Sigmoid colon (tissue), 7 donors: Measurements from ENCODE around the gene WNT5A. TPM values are rescaled to one million over a fixed set of nuclear protein-coding genes. Genes with fewer than 3 reads are reported as not detected.

Experiments
- DNase-seq: peaks from one replicate; pipeline ENCODE4 v3.0.0-alpha.2; 2019
- H3K27ac ChIP-seq, 4 donors: fragments of 200-600 bp; sonication (generic); one replicate each; pipeline ENCODE4 v1.5.1; 2016 to 2019; ENCODE audit warnings: mild to moderate bottlenecking in 1 of 4
- H3K27me3 ChIP-seq, 3 donors: fragments of 200-600 bp; sonication (generic); one replicate each; pipeline ENCODE4 v1.5.1; 2019; ENCODE audit warnings: mild to moderate bottlenecking in 1 of 3
- H3K36me3 ChIP-seq, 4 donors: fragments of 200-600 bp; sonication (generic); one replicate each; pipeline ENCODE4 v1.5.1; 2016 to 2019
- H3K4me1 ChIP-seq, 4 donors: fragments of 200-600 bp; sonication (generic); one replicate each; pipeline ENCODE4 v1.5.1; 2017 to 2019
- H3K4me3 ChIP-seq, 4 donors: fragments of 200-600 bp; sonication (generic); one replicate each; pipeline ENCODE4 v1.5.1; 2017 to 2019; ENCODE audit warnings: mild to moderate bottlenecking in 2 of 4, moderate library complexity in 1 of 4
- H3K9me3 ChIP-seq, 4 donors: fragments of 200-600 bp in 3 of 4; sonication (generic) in 3 of 4; one replicate each; pipeline versions ENCODE4 v1.5.1 to v1.6.1; 2013 to 2019
- CTCF ChIP-seq, 4 experiments: fragments of 450-650 bp in 3 of 4; fragments of 200-600 bp in 1 of 4; IDR thresholded peaks; one replicate each; pipeline ENCODE4 v1.5.1; 2016 to 2019; ENCODE audit warnings: antibody characterized with exemption in 4 of 4, mild to moderate bottlenecking in 3 of 4, moderate library complexity in 2 of 4
- EP300 ChIP-seq, 4 donors: sonication (generic); formaldehyde crosslinking; IDR thresholded peaks; one replicate each; pipeline ENCODE4 v1.6.1; 2017; ENCODE audit warnings: antibody characterized with exemption in 4 of 4
- POLR2A ChIP-seq, 2 donors: fragments of 450-650 bp; IDR thresholded peaks; one replicate each; pipeline ENCODE4 v1.6.1; 2016; ENCODE audit warnings: antibody characterized with exemption in 2 of 2, mild to moderate bottlenecking in 2 of 2, moderate library complexity in 2 of 2
- POLR2AphosphoS5 ChIP-seq, 4 donors: sonication (generic); formaldehyde crosslinking; IDR thresholded peaks; one replicate each; pipeline ENCODE4 v1.6.1; 2017; ENCODE audit warnings: antibody characterized with exemption in 4 of 4
- WGBS, 2 donors: extraction: QIAGEN DNeasy Blood & Tissue Kit; methylation state at CpG; one replicate each; pipeline ENCODE4 v1.1.7; 2013; 5-methylcytosine and 5-hydroxymethylcytosine counted together
- intact Hi-C: fragments of 100-400 bp; cut with DNase I; formaldehyde crosslinking; loops from one replicate; pipeline ENCODE4 v1.15.1; 2023
- polyA plus RNA-seq, 3 donors: library from polyadenylated mRNA; stranded (reverse); fragments of 200-250 nt; gene quantifications; one replicate each; pipeline ENCODE4 v1.2.3, GENCODE V29; 2013
- total RNA-seq, 4 donors: library from RNA; depleted of rRNA; stranded (reverse); fragments of >200 nt; gene quantifications; one replicate each; pipeline ENCODE4 v1.1.0, GENCODE V29; 2016
- donor health status: healthy with polysubstance abuse.
- donor health status: Bipolar disorder and iron deficiency.
- donor health status: healthy.

The WNT5A gene
- total and polyA plus RNA-seq, 7 donors = under 0.01 to 11.9 (median 3.9) TPM

- Histone ChIP-seq H3K27ac (no peak overlapping the region), H3K4me3 (no peak overlapping the region), H3K36me3 (no peaks in the 10 kb centered on the region), H3K27me3 (no peaks in the 10 kb centered on the region), H3K9me3 (no peaks in the 10 kb centered on the region), H3K4me1 (peaks cover 0 to 8% (median 0%) of the 10 kb centered on the region in 4 donors)
- intact Hi-C loops = no loop called here
- 80 to 85% methylated on average over 5 of the region's 5 CpGs for WGBS, 2 donors
- TF ChIP-seq CTCF (IDR thresholded peaks at IDR 0.05) (no peak), EP300 (IDR thresholded peaks at IDR 0.05) (no peak), POLR2AphosphoS5 (IDR thresholded peaks at IDR 0.05) (no peak), POLR2A (IDR thresholded peaks at IDR 0.05) (no peak)
- no peak for DNase-seq
Measured at GRCh38 chr3:55423782-55424181, 63.3 kb downstream of the WNT5A start.

- no peak for DNase-seq
- intact Hi-C loops = no loop called here
- H3K27ac ChIP-seq = no peak overlapping the region
- H3K36me3 ChIP-seq = no peaks in the 10 kb centered on the region
- H3K4me3 ChIP-seq = no peak overlapping the region
- no peaks in the 10 kb centered on the region for H3K4me1 ChIP-seq
- 88 to 90% methylated on average over 1 of the region's 1 CpG for WGBS, 2 donors
- TF ChIP-seq POLR2AphosphoS5 (IDR thresholded peaks at IDR 0.05) (no peak), CTCF (IDR thresholded peaks at IDR 0.05) (no peak), EP300 (IDR thresholded peaks at IDR 0.05) (no peak), POLR2A (IDR thresholded peaks at IDR 0.05) (no peak)
- H3K9me3 ChIP-seq = peaks cover 0 to 4% (median 0%) of the 10 kb centered on the region in 4 donors
- no peaks in the 10 kb centered on the region for H3K27me3 ChIP-seq
Measured at GRCh38 chr3:55417211-55417610, 69.9 kb downstream of the WNT5A start.

- 71 to 78% methylated on average over 3 of the region's 3 CpGs for WGBS, 2 donors
- TF ChIP-seq EP300 (IDR thresholded peaks at IDR 0.05) = no peak
- no peak for TF ChIP-seq POLR2AphosphoS5 (IDR thresholded peaks at IDR 0.05)
- TF ChIP-seq CTCF (IDR thresholded peaks at IDR 0.05) = no peak
- no peak for TF ChIP-seq POLR2A (IDR thresholded peaks at IDR 0.05)
- H3K27me3 ChIP-seq = no peaks in the 10 kb centered on the region
- peaks cover 0 to 4% (median 0%) of the 10 kb centered on the region in 4 donors for H3K9me3 ChIP-seq
- H3K36me3 ChIP-seq = no peaks in the 10 kb centered on the region
- no peak for DNase-seq
- no peak overlapping the region for H3K4me3 ChIP-seq
- H3K4me1 ChIP-seq = no peaks in the 10 kb centered on the region
- no peak overlapping the region for H3K27ac ChIP-seq
- intact Hi-C loops = no loop called here
Measured at GRCh38 chr3:55416331-55416821, 70.7 kb downstream of the WNT5A start.
